ENCODE measurements around the gene PRKG1.

Gene PRKG1

DNA sequence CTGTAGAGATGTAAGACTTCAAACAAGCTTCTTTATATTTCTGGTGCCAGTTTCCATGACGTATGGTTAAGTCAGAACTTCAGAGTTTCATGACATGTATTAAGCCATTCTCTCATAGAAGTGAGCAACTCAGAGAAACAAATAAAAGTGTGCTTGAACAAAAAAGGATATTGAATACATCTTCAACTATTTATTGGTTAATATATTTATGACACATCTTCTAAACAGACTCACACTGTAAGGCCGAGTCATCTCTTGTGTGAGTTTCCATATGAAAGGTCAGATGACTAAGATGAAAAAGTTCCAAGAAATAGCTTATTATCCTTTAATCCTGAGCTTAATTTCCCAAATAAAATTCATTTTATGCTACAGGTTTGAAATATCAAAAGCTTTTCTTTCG lies 730.6 kb downstream of the PRKG1 start:
- TF ChIP-seq, protein P1, sequence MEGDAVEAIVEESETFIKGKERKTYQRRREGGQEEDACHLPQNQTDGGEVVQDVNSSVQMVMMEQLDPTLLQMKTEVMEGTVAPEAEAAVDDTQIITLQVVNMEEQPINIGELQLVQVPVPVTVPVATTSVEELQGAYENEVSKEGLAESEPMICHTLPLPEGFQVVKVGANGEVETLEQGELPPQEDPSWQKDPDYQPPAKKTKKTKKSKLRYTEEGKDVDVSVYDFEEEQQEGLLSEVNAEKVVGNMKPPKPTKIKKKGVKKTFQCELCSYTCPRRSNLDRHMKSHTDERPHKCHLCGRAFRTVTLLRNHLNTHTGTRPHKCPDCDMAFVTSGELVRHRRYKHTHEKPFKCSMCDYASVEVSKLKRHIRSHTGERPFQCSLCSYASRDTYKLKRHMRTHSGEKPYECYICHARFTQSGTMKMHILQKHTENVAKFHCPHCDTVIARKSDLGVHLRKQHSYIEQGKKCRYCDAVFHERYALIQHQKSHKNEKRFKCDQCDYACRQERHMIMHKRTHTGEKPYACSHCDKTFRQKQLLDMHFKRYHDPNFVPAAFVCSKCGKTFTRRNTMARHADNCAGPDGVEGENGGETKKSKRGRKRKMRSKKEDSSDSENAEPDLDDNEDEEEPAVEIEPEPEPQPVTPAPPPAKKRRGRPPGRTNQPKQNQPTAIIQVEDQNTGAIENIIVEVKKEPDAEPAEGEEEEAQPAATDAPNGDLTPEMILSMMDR (IDR thresholded peaks at IDR 0.05; ENCODE audit: low read depth, low read length) = no peak
- H3K4me3 ChIP-seq (ENCODE audit: low read depth, low read length) = no peak overlapping the region

DNA sequence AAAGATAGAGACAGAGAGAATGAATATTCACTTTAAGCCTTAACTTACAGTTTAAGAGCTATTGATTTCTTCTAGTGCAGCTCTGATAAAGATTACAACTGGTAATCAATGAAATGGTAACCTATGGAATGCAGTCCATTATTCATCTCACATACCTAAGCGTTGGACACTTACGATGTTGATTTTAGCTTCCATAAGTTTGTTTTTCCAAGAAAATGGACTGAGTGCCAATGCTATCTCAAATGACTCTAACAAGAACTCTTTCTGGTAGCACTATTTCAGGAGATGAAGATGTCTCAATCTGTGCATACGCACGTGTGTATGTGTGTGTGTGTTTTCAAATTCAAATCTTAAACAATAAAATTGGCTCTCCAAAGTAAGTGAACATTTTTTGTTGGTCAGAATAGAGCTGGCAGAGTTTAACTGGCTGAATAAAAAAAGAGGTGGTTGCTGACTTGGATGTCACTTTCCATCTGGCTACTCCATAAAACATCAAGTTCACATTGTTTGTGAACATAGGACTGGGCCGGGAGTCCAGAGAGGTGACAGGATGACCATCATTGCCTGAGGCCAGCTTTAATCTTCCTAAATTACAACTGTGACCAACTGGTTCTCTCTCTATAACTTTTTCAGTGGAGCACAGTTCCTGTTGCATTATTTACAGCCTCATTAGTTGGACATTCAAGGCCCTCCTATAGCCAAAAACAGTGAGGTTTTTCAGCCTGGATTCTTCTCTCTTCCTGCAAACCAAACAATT lies 732.0 kb downstream of the PRKG1 start:
- TF ChIP-seq, protein P1 (IDR thresholded peaks at IDR 0.05; ENCODE audit: low read depth, low read length) = no peak
- H3K4me3 ChIP-seq (ENCODE audit: low read depth, low read length) = no peak overlapping the region

DNA sequence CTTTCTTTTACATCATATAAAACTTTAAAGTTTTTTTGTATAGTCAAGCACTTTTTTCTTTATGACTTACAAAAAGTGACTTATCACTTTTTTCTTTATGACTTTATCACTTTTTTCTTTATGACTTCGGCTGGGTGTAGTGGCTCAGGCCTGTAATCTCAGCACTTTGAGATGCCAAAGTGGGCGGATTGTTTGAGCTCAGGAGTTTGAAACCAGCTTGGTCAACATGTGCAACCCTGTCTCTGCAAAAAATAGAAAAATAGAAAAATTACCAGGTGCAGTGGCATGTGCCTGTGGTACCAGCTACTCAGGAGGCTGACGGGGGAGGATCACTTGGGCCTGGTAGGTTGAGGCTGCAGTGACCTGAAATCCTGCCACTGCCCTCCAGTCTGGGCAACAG lies 733.9 kb downstream of the PRKG1 start:
- no peak overlapping the region for H3K4me3 ChIP-seq (ENCODE audit: low read depth, low read length)
- TF ChIP-seq, protein P1 (IDR thresholded peaks at IDR 0.05; ENCODE audit: low read depth, low read length) = no peak

- TF ChIP-seq, protein P1 (IDR thresholded peaks at IDR 0.05; ENCODE audit: low read depth, low read length) = no peak
- H3K4me3 ChIP-seq (ENCODE audit: low read depth, low read length) = no peak overlapping the region
Observed at GRCh38 chr10:51815723-51816122, 741.4 kb downstream of the PRKG1 start.

GRCh38 chr10:51821045-51821444 lies 746.8 kb downstream of the PRKG1 start:
- TF ChIP-seq, protein P1 (IDR thresholded peaks at IDR 0.05; ENCODE audit: low read depth, low read length) = no peak

DNA sequence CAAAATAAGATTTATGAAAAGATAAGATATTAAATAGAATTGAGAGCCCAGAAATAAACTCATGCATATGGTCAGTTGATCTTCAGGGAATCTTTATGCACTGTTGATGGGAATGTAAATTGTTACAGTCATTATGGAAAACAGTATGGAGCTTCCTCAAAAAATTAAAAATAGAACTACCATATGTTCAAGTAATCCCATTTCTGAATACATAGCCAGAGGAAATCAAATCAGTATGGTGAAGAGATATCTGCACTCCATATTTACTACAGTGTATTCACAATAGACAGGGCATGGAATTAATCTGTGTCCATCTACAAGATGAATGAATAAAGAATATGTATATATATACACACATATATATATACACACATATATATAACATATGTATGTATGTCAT lies 747.5 kb downstream of the PRKG1 start:
- H3K4me3 ChIP-seq (ENCODE audit: low read depth, low read length) = no peak overlapping the region
- TF ChIP-seq, protein P1 (IDR thresholded peaks at IDR 0.05; ENCODE audit: low read depth, low read length) = no peak

More at GRCh38 chr10:51821045-51821444, 746.8 kb downstream of the PRKG1 start:
- H3K4me3 ChIP-seq (ENCODE audit: low read depth, low read length) = no peak overlapping the region

DNA sequence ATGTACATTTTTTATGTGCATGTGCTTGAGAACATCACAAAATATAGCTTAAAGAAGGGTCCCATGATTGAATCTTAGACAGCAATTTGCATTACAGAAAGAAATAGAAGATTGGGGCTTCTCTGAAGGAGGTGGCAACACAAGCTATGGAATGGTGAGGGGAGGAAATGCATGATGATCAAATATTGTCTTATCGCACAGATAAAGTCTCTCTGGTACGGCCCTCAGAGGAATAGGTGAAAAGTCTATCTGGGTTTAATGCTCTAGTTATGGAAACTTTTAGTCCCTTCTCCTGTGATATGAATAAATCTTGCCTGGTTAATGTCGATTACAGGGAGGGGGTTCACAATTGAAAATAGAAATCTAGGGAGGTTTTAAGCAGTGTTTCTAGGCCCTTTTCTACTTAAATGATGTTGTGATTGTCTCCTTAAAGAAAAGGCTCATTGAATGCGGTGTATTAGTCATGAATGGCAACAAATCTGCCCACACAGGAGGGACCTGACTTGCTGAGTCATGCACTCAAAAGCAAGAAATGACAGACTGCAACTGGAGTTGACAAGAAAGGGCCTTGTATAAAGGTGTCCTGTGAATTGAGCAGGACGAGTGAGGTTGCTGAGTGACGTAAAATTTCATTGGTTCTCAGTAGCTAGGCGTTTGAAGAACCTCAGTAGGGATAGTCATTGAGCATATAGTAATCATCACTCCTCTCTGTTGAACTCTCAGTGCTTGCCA lies 758.5 kb downstream of the PRKG1 start:
- H3K4me3 ChIP-seq (ENCODE audit: low read depth, low read length) = no peak overlapping the region
- TF ChIP-seq, protein P1 (IDR thresholded peaks at IDR 0.05; ENCODE audit: low read depth, low read length) = no peak
